Vagina (tissue), 2 donors: ENCODE results near the gene DNASE1L3.

Experiments
- POLR2A ChIP-seq, 2 donors: fragments of 450-650 bp; IDR thresholded peaks; one replicate each; pipeline ENCODE4 v1.6.1; 2017; ENCODE audit warnings: antibody characterized with exemption in 2 of 2, mild to moderate bottlenecking in 2 of 2, moderate library complexity in 2 of 2
- TF ChIP-seq, protein P1 (sequence below), 3 experiments: fragments of 450-650 bp in 2 of 3; fragments of 200-600 bp in 1 of 3; sonication (generic) in 1 of 3; IDR thresholded peaks; one replicate each; pipeline ENCODE4 v1.5.1; 2017 to 2019; ENCODE audit warnings: antibody characterized with exemption in 3 of 3, mild to moderate bottlenecking in 2 of 3, moderate library complexity in 2 of 3

DNA sequence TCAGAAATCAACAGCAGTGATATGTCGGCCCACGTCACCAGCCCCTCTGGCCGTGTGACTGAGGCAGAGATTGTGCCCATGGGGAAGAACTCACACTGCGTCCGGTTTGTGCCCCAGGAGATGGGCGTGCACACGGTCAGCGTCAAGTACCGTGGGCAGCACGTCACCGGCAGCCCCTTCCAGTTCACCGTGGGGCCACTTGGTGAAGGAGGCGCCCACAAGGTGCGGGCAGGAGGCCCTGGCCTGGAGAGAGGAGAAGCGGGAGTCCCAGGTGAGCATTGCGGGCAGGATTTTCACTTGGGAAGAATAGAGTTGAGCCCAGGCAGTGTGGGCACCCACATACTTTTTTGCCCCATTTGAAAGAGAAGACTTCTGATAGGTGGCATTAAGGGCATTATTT is 57.4 kb downstream of the DNASE1L3 start:
- TF ChIP-seq, protein P1, sequence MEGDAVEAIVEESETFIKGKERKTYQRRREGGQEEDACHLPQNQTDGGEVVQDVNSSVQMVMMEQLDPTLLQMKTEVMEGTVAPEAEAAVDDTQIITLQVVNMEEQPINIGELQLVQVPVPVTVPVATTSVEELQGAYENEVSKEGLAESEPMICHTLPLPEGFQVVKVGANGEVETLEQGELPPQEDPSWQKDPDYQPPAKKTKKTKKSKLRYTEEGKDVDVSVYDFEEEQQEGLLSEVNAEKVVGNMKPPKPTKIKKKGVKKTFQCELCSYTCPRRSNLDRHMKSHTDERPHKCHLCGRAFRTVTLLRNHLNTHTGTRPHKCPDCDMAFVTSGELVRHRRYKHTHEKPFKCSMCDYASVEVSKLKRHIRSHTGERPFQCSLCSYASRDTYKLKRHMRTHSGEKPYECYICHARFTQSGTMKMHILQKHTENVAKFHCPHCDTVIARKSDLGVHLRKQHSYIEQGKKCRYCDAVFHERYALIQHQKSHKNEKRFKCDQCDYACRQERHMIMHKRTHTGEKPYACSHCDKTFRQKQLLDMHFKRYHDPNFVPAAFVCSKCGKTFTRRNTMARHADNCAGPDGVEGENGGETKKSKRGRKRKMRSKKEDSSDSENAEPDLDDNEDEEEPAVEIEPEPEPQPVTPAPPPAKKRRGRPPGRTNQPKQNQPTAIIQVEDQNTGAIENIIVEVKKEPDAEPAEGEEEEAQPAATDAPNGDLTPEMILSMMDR (IDR thresholded peaks at IDR 0.05): no peak
- no peak for TF ChIP-seq POLR2A (IDR thresholded peaks at IDR 0.05)
